ENCODE measurements around the gene PRPH.

The PRPH gene

GRCh38 chr12:49339464-49339861 lies 44.5 kb downstream of the PRPH start:
- Histone ChIP-seq H4K20me1 (ENCODE audit: insufficient read depth, low read length) (no peaks in the 10 kb centered on the region), H3K9me3 (ENCODE audit: insufficient read depth, low read length, severe bottlenecking) (no peaks in the 10 kb centered on the region), H2AFZ (ENCODE audit: low read depth, low read length) (no peak overlapping the region), H3K27me3 (ENCODE audit: insufficient read depth, low read length, poor library complexity) (no peaks in the 10 kb centered on the region), H3K4me3 (ENCODE audit: low read depth in 1 of 2, low read length in 2 of 2) (no peak overlapping the region), H3K4me2 (ENCODE audit: insufficient read depth, low read length) (no peak overlapping the region), H3K36me3 (ENCODE audit: insufficient read depth, low read length) (no peaks in the 10 kb centered on the region), H3K79me2 (ENCODE audit: insufficient read depth, low read length) (no peaks in the 10 kb centered on the region), H3K4me1 (ENCODE audit: insufficient read depth, low read length) (peaks cover 13% of the 10 kb centered on the region), H3K27ac (ENCODE audit: low read length) (no peak overlapping the region), H3K9ac (ENCODE audit: low read depth, low read length) (no peak overlapping the region)
- DNase-seq: no peak
- ATAC-seq (ENCODE audit: insufficient read depth, low read depth): no peak
- TF ChIP-seq EZH2 (IDR thresholded peaks at IDR 0.05; ENCODE audit: borderline replicate concordance, low read depth, low read length, severe bottlenecking) (no peak), CTCF (IDR thresholded peaks at IDR 0.05; ENCODE audit: borderline replicate concordance, extremely low read depth, low read length, poor library complexity, severe bottlenecking) (no peak)

GRCh38 chr12:49340095-49340870 lies 45.3 kb downstream of the PRPH start:
- Histone ChIP-seq H3K36me3 (ENCODE audit: insufficient read depth, low read length) (no peaks in the 10 kb centered on the region), H3K4me2 (ENCODE audit: insufficient read depth, low read length) (no peak overlapping the region), H3K27ac (ENCODE audit: low read length) (no peak overlapping the region), H3K9ac (ENCODE audit: low read depth, low read length) (no peak overlapping the region), H3K27me3 (ENCODE audit: insufficient read depth, low read length, poor library complexity) (no peaks in the 10 kb centered on the region), H3K79me2 (ENCODE audit: insufficient read depth, low read length) (no peaks in the 10 kb centered on the region), H3K4me1 (ENCODE audit: insufficient read depth, low read length) (peaks cover 13% of the 10 kb centered on the region), H4K20me1 (ENCODE audit: insufficient read depth, low read length) (no peaks in the 10 kb centered on the region), H3K4me3 (ENCODE audit: low read depth in 1 of 2, low read length in 2 of 2) (no peak overlapping the region), H2AFZ (ENCODE audit: low read depth, low read length) (no peak overlapping the region), H3K9me3 (ENCODE audit: insufficient read depth, low read length, severe bottlenecking) (no peaks in the 10 kb centered on the region)
- TF ChIP-seq EZH2 (IDR thresholded peaks at IDR 0.05; ENCODE audit: borderline replicate concordance, low read depth, low read length, severe bottlenecking) (no peak), CTCF (IDR thresholded peaks at IDR 0.05; ENCODE audit: borderline replicate concordance, extremely low read depth, low read length, poor library complexity, severe bottlenecking) (no peak)
- ATAC-seq (ENCODE audit: insufficient read depth, low read depth): no peak
- DNase-seq: no peak

- no peak overlapping the region for H3K9ac ChIP-seq (ENCODE audit: low read depth, low read length)
- no peaks in the 10 kb centered on the region for H3K27me3 ChIP-seq (ENCODE audit: insufficient read depth, low read length, poor library complexity)
- DNase-seq (no peak), ATAC-seq (ENCODE audit: insufficient read depth, low read depth) (no peak)
- H3K4me2 ChIP-seq (ENCODE audit: insufficient read depth, low read length): no peak overlapping the region
- H3K27ac ChIP-seq (ENCODE audit: low read length): no peak overlapping the region
- no peaks in the 10 kb centered on the region for H3K9me3 ChIP-seq (ENCODE audit: insufficient read depth, low read length, severe bottlenecking)
- H3K4me3 ChIP-seq (ENCODE audit: low read depth in 1 of 2, low read length in 2 of 2): no peak overlapping the region
- no peaks in the 10 kb centered on the region for H4K20me1 ChIP-seq (ENCODE audit: insufficient read depth, low read length)
- H3K79me2 ChIP-seq (ENCODE audit: insufficient read depth, low read length): no peaks in the 10 kb centered on the region
- H3K4me1 ChIP-seq (ENCODE audit: insufficient read depth, low read length): peaks cover 13% of the 10 kb centered on the region
- no peaks in the 10 kb centered on the region for H3K36me3 ChIP-seq (ENCODE audit: insufficient read depth, low read length)
- no peak overlapping the region for H2AFZ ChIP-seq (ENCODE audit: low read depth, low read length)
- no peak for TF ChIP-seq EZH2 (IDR thresholded peaks at IDR 0.05; ENCODE audit: borderline replicate concordance, low read depth, low read length, severe bottlenecking)
- TF ChIP-seq CTCF (IDR thresholded peaks at IDR 0.05; ENCODE audit: borderline replicate concordance, extremely low read depth, low read length, poor library complexity, severe bottlenecking): no peak
These were observed 46.2 kb downstream of the PRPH start for GRCh38 chr12:49340971-49341776.

Data from DND-41 (cell line).